C4-2B (cell line): ENCODE measurements around the gene SHISA9.

Experiments
- CTCF ChIP-seq: fragments of 450-650 bp; conservative IDR thresholded peaks from 2 replicates; pipeline ENCODE4 v1.5.1; 2017; ENCODE audit warnings: mild to moderate bottlenecking
- ZFX ChIP-seq: fragments of 450-650 bp; IDR thresholded peaks from 2 replicates; pipeline ENCODE4 v1.6.1; 2017

- no peak for TF ChIP-seq CTCF
- no peak for TF ChIP-seq ZFX
These were observed 8.2 kb upstream of the SHISA9 start for GRCh38 chr16:12893050-12893750.
